ENCODE measurements around the gene BUD31.

DNA sequence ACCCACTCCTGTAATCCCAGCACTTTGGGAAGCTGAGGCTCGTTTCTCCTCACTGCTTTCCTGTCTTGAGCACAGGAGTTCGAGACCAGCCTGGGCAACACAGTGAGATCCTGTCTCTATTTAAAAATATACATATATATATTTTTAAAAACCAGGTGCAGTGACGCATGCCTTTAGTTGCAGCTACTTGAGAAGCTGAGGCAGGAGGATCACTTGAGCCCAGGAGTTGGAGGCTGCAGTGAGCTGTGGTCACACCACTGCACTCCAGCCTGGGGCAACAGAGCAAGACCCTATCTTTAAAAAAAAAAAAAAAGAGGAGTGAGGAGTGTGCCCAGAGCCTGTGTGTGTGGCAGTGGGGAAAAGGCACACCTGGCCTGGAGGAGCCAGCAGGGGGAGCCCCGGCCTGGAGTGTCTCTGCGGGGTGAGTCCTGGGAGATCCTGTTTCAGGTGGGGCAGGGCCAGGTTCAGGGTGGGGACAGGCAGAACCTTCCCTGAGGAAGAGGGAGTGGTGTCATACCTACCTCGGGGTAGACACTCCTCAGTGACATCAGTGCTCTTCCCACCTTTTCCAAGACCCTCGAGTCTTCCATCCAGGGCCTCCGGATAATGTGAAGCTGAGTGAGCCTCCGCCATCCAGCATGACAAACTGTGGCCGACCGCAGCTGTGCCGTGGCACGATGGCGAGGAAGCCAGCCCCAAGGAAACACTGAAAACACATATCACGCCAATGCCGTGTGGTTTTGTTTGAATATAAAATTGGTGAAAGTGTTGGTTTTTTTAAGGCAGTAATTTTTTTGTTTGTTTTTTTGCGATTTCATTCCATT lies 43.2 kb upstream of the BUD31 start:
- TF ChIP-seq POLR2AphosphoS5 (IDR thresholded peaks at IDR 0.05) = no peak
- TF ChIP-seq POLR2A (IDR thresholded peaks at IDR 0.05) = no peak
